GM23338 (cell line): Measurements from ENCODE around the gene MROH7.

ENCODE experiments used
- CTCF ChIP-seq, 2 experiments: fragments of 200-600 bp in 1 of 2; sonication (generic) in 1 of 2; conservative IDR thresholded peaks; 2 replicates each; pipeline versions ENCODE4 v1.5.1 to v1.6.1; 2016 to 2017; ENCODE audit warnings: antibody characterized with exemption in 2 of 2, low read depth in 2 of 2, mild to moderate bottlenecking in 2 of 2, moderate library complexity in 1 of 2
- EZH2 ChIP-seq: fragments of 200-600 bp; sonication (generic); IDR thresholded peaks from one replicate; pipeline ENCODE4 v1.8.0; 2017; ENCODE audit warnings: antibody characterized with exemption, mild to moderate bottlenecking, low read depth; ENCODE audit not compliant: unreplicated experiment
- JUNB ChIP-seq: IDR thresholded peaks from one replicate; pipeline ENCODE4 v1.6.1; 2016; ENCODE audit warnings: antibody characterized with exemption; ENCODE audit not compliant: unreplicated experiment
- POLR2AphosphoS5 ChIP-seq: IDR thresholded peaks from 2 replicates; pipeline ENCODE4 v1.6.1; 2016; ENCODE audit warnings: antibody characterized with exemption, low read depth
- REST ChIP-seq: IDR thresholded peaks from one replicate; pipeline ENCODE4 v1.6.1; 2018; ENCODE audit warnings: antibody characterized with exemption; ENCODE audit not compliant: unreplicated experiment
- ZNF114 ChIP-seq: fragments of 250-450 bp; sonication (Bioruptor Pico); IDR thresholded peaks from 2 replicates; pipeline ENCODE4 v1.5.0; 2020; ENCODE audit warnings: mild to moderate bottlenecking, moderate library complexity

GRCh38 chr1:54721719-54722118, 80.1 kb downstream of the MROH7 start:
- no peak for TF ChIP-seq CTCF (conservative IDR thresholded peaks at IDR 0.05; ENCODE audit: low read depth in 2 of 2)
- no peak for TF ChIP-seq REST
- TF ChIP-seq ZNF114 (CRISPR knock-in tag) = no peak
- TF ChIP-seq EZH2 = no peak
- TF ChIP-seq POLR2AphosphoS5 = no peak
- TF ChIP-seq JUNB = no peak
